ENCODE measurements around the gene VAX1. TPM values are rescaled to one million over a fixed set of nuclear protein-coding genes. Genes with fewer than 3 reads are reported as not detected.

Gene VAX1
- total RNA-seq, 1 donor from 2014 or later: 0.58 TPM

- Mint-ChIP-seq H3K36me3 (no peaks in the 10 kb centered on the region), H3K4me3 (no peak overlapping the region), H3K27me3 (peaks cover 100% of the 10 kb centered on the region), H3K9me3 (no peaks in the 10 kb centered on the region), H3K4me1 (ENCODE audit: unreplicated experiment) (no peaks in the 10 kb centered on the region), H3K27ac (no peak overlapping the region)
- TF ChIP-seq CTCF (conservative IDR thresholded peaks at IDR 0.05): no peak
- DNase-seq (ENCODE audit: extremely low spot score, unreplicated experiment): no peak
Observed at GRCh38 chr10:117145019-117145418, 6.9 kb upstream of the VAX1 start.

GRCh38 chr10:117143103-117143823 lies 5.2 kb upstream of the VAX1 start:
- Mint-ChIP-seq H3K27me3 (peaks cover 97% of the 10 kb centered on the region), H3K4me3 (no peak overlapping the region), H3K27ac (no peak overlapping the region), H3K36me3 (no peaks in the 10 kb centered on the region), H3K4me1 (ENCODE audit: unreplicated experiment) (peaks cover 5% of the 10 kb centered on the region), H3K9me3 (no peaks in the 10 kb centered on the region)
- no peak for DNase-seq (ENCODE audit: extremely low spot score, unreplicated experiment)
- TF ChIP-seq CTCF (conservative IDR thresholded peaks at IDR 0.05): no peak

GRCh38 chr10:117140525-117140902 lies 2.4 kb upstream of the VAX1 start:
- DNase-seq (ENCODE audit: extremely low spot score, unreplicated experiment): no peak
- H3K36me3 Mint-ChIP-seq: peaks cover under 1% of the 10 kb centered on the region
- no peak for TF ChIP-seq CTCF (conservative IDR thresholded peaks at IDR 0.05)
- no peak overlapping the region for H3K4me3 Mint-ChIP-seq
- H3K27ac Mint-ChIP-seq: no peak overlapping the region
- peaks cover 5% of the 10 kb centered on the region for H3K4me1 Mint-ChIP-seq (ENCODE audit: unreplicated experiment)
- H3K27me3 Mint-ChIP-seq: peaks cover 90% of the 10 kb centered on the region
- H3K9me3 Mint-ChIP-seq: no peaks in the 10 kb centered on the region

- peaks cover 90% of the 10 kb centered on the region for H3K27me3 Mint-ChIP-seq
- no peaks in the 10 kb centered on the region for H3K9me3 Mint-ChIP-seq
- H3K4me1 Mint-ChIP-seq (ENCODE audit: unreplicated experiment): peaks cover 5% of the 10 kb centered on the region
- no peak overlapping the region for H3K4me3 Mint-ChIP-seq
- no peak for TF ChIP-seq CTCF (conservative IDR thresholded peaks at IDR 0.05)
- peaks cover 3% of the 10 kb centered on the region for H3K36me3 Mint-ChIP-seq
- H3K27ac Mint-ChIP-seq: no peak overlapping the region
- DNase-seq (ENCODE audit: extremely low spot score, unreplicated experiment): no peak
Observed at GRCh38 chr10:117139581-117140524, 1.8 kb upstream of the VAX1 start.

- Mint-ChIP-seq H3K4me1 (ENCODE audit: unreplicated experiment) (peaks cover 5% of the 10 kb centered on the region), H3K9me3 (no peaks in the 10 kb centered on the region), H3K27ac (no peak overlapping the region), H3K36me3 (peaks cover 3% of the 10 kb centered on the region), H3K4me3 (peak overlapping the region; percentile 82), H3K27me3 (peaks cover 88% of the 10 kb centered on the region)
- no peak for DNase-seq (ENCODE audit: extremely low spot score, unreplicated experiment)
- no peak for TF ChIP-seq CTCF (conservative IDR thresholded peaks at IDR 0.05)
Observed at GRCh38 chr10:117138838-117139580, 939 bp upstream of the VAX1 start.
